Endothelial cell (in vitro differentiated cells): ENCODE measurements around the gene HES3. TPM values are rescaled to one million over a fixed set of nuclear protein-coding genes. Genes with fewer than 3 reads are reported as not detected.

Experiments used
- DNase-seq: peaks from one replicate; pipeline ENCODE4 v3.0.0; 2021; ENCODE audit warnings: low spot score
- H3K27ac Mint-ChIP-seq: one replicate; pipeline ENCODE4 v1.8.0; 2021; ENCODE audit warnings: mixed read lengths, inconsistent platforms; ENCODE audit not compliant: unreplicated experiment
- H3K27me3 Mint-ChIP-seq: one replicate; pipeline ENCODE4 v1.8.0; 2021; ENCODE audit warnings: mild to moderate bottlenecking, moderate library complexity, mixed read lengths, inconsistent platforms; ENCODE audit not compliant: unreplicated experiment
- H3K36me3 Mint-ChIP-seq: one replicate; pipeline ENCODE4 v1.8.0; 2021; ENCODE audit warnings: mild to moderate bottlenecking, low read depth, mixed read lengths, inconsistent platforms; ENCODE audit not compliant: unreplicated experiment
- H3K4me1 Mint-ChIP-seq: one replicate; pipeline ENCODE4 v1.8.0; 2021; ENCODE audit warnings: mild to moderate bottlenecking, mixed read lengths, inconsistent platforms; ENCODE audit not compliant: unreplicated experiment
- H3K4me3 Mint-ChIP-seq: one replicate; pipeline ENCODE4 v1.8.0; 2021; ENCODE audit warnings: mild to moderate bottlenecking, mixed read lengths, inconsistent platforms; ENCODE audit not compliant: unreplicated experiment
- H3K9me3 Mint-ChIP-seq: one replicate; pipeline ENCODE4 v1.8.0; 2021; ENCODE audit warnings: mixed read lengths, inconsistent platforms; ENCODE audit not compliant: unreplicated experiment
- total RNA-seq: library from RNA; stranded (reverse); fragmentation: NEBNext Ultra II Directional; extraction: Animal tissue kit (Norgen Biotek cat#: 25700); gene quantifications from one replicate; pipeline ENCODE4 v1.2.1, GENCODE V29; 2021; ENCODE audit not compliant: unreplicated experiment
- TF ChIP-seq, protein P1 (sequence below): fragments of 200-600 bp; sonication (generic); IDR thresholded peaks from one replicate; pipeline ENCODE4 v1.5.0; 2021; ENCODE audit warnings: antibody characterized with exemption; ENCODE audit not compliant: unreplicated experiment

HES3 gene
- total RNA-seq, 1 donor from 2014 or later: not detected

DNA sequence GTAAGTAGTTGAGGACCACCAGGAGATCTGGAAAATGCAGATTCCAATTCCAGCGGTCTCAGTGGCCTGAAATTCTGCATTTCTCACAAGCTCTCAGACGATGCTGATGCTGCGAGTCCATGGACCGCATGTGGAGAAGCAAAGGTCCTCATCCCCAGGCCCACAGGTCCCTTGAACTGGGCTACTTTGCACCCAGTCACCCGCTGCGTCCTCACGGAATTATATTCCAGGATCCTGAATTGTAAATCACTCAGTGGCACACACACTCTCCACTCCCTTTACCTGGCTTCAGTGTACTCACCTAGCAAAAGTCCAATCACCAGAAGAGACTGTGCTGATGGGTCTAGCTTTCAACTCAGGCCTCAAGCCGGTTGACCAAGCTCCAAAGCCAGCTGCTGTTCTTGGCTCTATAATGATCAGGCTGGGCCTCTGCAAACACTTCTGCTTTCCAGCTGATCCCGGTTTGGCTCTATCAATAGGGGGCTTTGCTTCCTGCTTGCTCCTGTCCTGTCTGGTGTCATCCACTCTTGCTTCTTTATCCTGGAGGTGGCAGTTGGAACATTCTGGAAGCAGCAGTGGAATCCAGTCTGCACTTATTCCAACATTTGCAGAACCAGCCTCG lies 43.7 kb upstream of the HES3 start:
- Mint-ChIP-seq H3K27ac (peak overlapping the region; percentile 95), H3K27me3 (peaks cover 3% of the 10 kb centered on the region), H3K4me1 (peaks cover 25% of the 10 kb centered on the region), H3K36me3 (peaks cover 13% of the 10 kb centered on the region), H3K9me3 (no peaks in the 10 kb centered on the region), H3K4me3 (peak overlapping the region; percentile 94)
- TF ChIP-seq, protein P1, sequence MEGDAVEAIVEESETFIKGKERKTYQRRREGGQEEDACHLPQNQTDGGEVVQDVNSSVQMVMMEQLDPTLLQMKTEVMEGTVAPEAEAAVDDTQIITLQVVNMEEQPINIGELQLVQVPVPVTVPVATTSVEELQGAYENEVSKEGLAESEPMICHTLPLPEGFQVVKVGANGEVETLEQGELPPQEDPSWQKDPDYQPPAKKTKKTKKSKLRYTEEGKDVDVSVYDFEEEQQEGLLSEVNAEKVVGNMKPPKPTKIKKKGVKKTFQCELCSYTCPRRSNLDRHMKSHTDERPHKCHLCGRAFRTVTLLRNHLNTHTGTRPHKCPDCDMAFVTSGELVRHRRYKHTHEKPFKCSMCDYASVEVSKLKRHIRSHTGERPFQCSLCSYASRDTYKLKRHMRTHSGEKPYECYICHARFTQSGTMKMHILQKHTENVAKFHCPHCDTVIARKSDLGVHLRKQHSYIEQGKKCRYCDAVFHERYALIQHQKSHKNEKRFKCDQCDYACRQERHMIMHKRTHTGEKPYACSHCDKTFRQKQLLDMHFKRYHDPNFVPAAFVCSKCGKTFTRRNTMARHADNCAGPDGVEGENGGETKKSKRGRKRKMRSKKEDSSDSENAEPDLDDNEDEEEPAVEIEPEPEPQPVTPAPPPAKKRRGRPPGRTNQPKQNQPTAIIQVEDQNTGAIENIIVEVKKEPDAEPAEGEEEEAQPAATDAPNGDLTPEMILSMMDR: no peak
- no peak for DNase-seq

DNA sequence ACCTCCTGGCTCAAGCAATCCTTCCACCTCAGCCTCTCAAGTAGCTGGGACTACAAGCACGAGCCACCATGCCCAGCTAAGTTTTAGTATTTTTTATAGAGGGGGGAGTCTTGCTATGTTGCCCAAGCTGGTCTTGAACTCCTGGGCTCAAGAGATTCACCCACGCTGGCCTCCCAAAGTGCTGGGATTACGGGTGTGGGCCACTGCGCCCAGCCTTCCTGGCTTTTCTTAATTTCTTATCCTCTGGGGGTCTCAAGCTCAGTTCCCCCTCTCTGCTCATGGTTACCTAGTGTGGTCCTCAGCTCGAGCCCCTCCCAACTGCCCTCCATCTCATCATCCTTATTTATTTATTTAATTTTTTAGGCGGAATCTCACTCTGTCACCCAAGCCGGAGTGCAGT lies 41.7 kb upstream of the HES3 start:
- Mint-ChIP-seq H3K27ac (no peak overlapping the region), H3K36me3 (peaks cover 4% of the 10 kb centered on the region), H3K9me3 (no peaks in the 10 kb centered on the region), H3K4me1 (peaks cover 24% of the 10 kb centered on the region), H3K4me3 (no peak overlapping the region), H3K27me3 (peaks cover 3% of the 10 kb centered on the region)
- TF ChIP-seq, protein P1: no peak
- DNase-seq: no peak

DNA sequence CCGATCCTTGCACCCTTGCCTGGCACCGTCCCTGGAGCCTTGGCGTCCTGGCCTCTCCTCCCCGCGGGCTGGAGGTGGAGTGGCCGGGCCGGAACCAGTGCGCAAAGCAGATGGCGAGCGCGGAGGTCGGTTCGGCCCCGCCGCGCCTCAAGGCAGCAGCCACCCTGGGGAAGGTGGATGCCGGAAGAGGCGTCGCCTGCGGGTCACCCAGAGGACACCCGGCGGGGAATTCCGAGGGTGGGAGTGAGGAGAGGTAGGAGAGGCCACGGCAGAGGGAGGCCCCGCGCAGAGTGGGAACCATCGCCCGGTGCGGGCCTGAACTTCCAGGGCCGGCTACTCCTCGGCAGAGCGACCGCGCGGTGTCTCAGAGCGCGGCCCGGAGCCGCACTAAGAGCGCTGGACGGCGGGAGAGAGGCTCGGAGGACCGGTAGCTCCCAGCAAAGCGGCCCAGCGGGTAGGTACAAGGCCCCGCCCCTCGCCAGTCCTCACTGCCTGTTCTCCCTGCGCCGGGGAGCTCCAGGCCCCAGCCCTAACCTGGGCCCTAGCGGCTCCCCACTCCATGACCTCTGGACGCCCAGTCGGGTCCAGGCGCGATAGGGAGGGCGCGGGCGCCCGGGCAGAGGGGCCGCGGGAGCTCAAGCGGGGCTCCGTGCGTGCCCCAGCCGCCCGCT lies 38.0 kb upstream of the HES3 start, which contains the start of gene RNF207:
Gene RNF207, plus strand, starts transcription at position 271 of the 671 bp plus-strand sequence. CDS start 417 bp downstream, outside the sequence.
- Mint-ChIP-seq H3K4me1 (peaks cover 1% of the 10 kb centered on the region), H3K27ac (no peak within 1 kb of the TSS), H3K27me3 (peaks cover 6% of the 10 kb centered on the region), H3K9me3 (no peaks in the 10 kb centered on the region), H3K36me3 (no peaks in the 10 kb centered on the region), H3K4me3 (no peak within 1 kb of the TSS)
- peak; percentile 42 for DNase-seq
- TF ChIP-seq, protein P1: no peak

DNA sequence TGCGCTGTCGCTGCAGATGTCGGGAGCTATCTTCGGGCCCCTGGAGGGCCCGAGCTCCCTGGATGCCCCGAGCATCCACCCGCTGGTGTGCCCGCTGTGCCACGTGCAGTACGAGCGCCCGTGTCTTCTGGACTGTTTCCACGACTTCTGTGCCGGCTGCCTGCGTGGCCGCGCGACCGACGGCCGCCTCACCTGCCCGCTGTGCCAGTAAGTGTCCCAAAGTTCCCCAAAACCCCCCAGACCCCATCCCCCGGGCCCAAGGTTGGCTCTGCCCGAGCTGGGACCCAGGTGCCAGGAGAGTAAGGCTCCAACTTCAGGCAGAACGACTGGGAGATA lies 37.5 kb upstream of the HES3 start:
- peaks cover 6% of the 10 kb centered on the region for H3K27me3 Mint-ChIP-seq
- no peaks in the 10 kb centered on the region for H3K36me3 Mint-ChIP-seq
- no peak for DNase-seq
- H3K9me3 Mint-ChIP-seq: no peaks in the 10 kb centered on the region
- H3K27ac Mint-ChIP-seq: no peak overlapping the region
- TF ChIP-seq, protein P1: no peak
- no peak overlapping the region for H3K4me3 Mint-ChIP-seq
- H3K4me1 Mint-ChIP-seq: no peaks in the 10 kb centered on the region

DNA sequence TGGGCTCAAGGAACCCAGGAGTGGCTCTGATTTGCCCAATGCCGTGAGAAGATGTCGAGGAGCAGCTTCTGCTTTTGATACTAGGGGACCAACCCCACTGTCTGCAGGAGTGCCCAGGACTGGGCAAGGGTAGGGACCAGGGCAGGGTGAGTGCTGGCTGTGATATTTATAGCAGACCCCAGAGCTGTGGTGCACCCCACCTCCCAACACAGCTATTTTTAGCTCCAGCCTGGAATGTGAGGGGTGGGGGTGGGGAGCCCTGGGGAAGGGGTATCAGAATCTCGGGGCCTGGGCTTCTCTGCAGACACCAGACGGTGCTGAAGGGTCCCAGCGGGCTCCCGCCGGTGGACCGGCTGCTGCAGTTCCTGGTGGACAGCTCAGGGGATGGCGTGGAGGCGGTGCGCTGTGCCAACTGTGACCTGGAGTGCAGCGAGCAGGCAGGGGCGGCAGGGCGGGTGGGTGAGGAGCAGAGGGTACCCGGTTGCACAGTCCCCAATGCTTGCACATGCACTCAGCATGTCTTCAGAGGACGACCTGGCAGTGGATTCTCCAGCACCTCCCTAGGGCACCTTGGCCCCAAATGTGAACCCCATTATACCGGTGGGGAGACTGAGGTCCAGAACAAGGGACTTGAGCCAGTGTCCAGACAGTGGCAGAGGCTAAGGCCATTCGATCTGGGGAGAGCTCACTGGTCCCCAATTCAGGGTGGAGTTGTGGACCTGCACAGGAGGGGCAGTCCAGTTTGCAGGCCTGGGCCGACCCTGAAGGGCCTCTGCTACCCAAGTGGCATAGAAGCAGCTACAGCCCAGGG lies 36.7 kb upstream of the HES3 start:
- H3K4me3 Mint-ChIP-seq: no peak overlapping the region
- DNase-seq: no peak
- TF ChIP-seq, protein P1: no peak

More for the DNA sequence above, 36.7 kb upstream of the HES3 start:
- Mint-ChIP-seq H3K36me3 (no peaks in the 10 kb centered on the region), H3K27me3 (peaks cover 9% of the 10 kb centered on the region), H3K27ac (no peak overlapping the region), H3K9me3 (no peaks in the 10 kb centered on the region), H3K4me1 (no peaks in the 10 kb centered on the region)
